SK-N-MC (cell line): Measurements from ENCODE around the gene FAM53B.

Source experiments
- EZH2 ChIP-seq: fragments of 200-600 bp; sonication (generic); IDR thresholded peaks from one replicate; pipeline ENCODE4 v1.6.1; 2017; ENCODE audit warnings: antibody characterized with exemption
- POLR2AphosphoS5 ChIP-seq: IDR thresholded peaks from 2 replicates; pipeline ENCODE4 v1.6.1; 2012; ENCODE audit warnings: mild to moderate bottlenecking, low read depth, low read length, borderline replicate concordance

- TF ChIP-seq EZH2: no peak
- TF ChIP-seq POLR2AphosphoS5: no peak
Measured at GRCh38 chr10:124578231-124579010, 165.8 kb downstream of the FAM53B start.
